Sigmoid colon (tissue), 4 donors: ENCODE data around the gene ELOB.
A peak's percentile ranks its signal among the peaks of the same experiment; 100 is the strongest.

Experiments
- EP300 ChIP-seq, 4 donors: sonication (generic); formaldehyde crosslinking; IDR thresholded peaks; one replicate each; pipeline ENCODE4 v1.6.1; 2017; ENCODE audit warnings: antibody characterized with exemption in 4 of 4
- POLR2A ChIP-seq, 2 donors: fragments of 450-650 bp; IDR thresholded peaks; one replicate each; pipeline ENCODE4 v1.6.1; 2016; ENCODE audit warnings: antibody characterized with exemption in 2 of 2, mild to moderate bottlenecking in 2 of 2, moderate library complexity in 2 of 2
- TF ChIP-seq, protein P1 (sequence below), 4 experiments: fragments of 450-650 bp in 3 of 4; fragments of 200-600 bp in 1 of 4; IDR thresholded peaks; one replicate each; pipeline ENCODE4 v1.5.1; 2016 to 2019; ENCODE audit warnings: antibody characterized with exemption in 4 of 4, mild to moderate bottlenecking in 3 of 4, moderate library complexity in 2 of 4

DNA sequence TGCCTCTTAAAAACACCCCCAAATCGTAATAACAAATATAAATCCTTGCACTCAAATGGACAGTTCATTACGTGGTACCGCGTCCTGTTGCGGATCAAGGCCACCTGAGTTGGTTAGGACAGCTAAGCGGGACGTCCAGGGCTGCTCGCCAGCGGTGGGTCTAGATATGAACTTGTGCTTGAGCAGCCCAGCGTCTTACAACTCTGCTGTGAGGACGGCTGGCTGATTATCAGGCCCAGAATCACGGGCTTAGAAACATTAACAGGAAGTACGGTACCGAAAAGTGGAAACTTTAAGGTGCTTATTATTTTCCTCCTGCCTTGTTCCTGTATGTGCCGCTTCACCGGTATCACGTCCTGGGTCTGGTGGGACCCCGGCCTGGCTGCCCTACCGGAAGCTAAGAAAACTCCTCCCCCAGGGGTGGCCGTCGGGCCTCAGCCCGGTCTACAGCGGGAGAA is 25.5 kb downstream of the ELOB start:
- TF ChIP-seq, protein P1, sequence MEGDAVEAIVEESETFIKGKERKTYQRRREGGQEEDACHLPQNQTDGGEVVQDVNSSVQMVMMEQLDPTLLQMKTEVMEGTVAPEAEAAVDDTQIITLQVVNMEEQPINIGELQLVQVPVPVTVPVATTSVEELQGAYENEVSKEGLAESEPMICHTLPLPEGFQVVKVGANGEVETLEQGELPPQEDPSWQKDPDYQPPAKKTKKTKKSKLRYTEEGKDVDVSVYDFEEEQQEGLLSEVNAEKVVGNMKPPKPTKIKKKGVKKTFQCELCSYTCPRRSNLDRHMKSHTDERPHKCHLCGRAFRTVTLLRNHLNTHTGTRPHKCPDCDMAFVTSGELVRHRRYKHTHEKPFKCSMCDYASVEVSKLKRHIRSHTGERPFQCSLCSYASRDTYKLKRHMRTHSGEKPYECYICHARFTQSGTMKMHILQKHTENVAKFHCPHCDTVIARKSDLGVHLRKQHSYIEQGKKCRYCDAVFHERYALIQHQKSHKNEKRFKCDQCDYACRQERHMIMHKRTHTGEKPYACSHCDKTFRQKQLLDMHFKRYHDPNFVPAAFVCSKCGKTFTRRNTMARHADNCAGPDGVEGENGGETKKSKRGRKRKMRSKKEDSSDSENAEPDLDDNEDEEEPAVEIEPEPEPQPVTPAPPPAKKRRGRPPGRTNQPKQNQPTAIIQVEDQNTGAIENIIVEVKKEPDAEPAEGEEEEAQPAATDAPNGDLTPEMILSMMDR (IDR thresholded peaks at IDR 0.05), result no peak
- peak in 1 of 4 donors; percentile 18 for TF ChIP-seq EP300 (IDR thresholded peaks at IDR 0.05)
- no peak for TF ChIP-seq POLR2A (IDR thresholded peaks at IDR 0.05)
